Measurements from ENCODE around the gene PSG1. TPM values are rescaled to one million over a fixed set of nuclear protein-coding genes. Genes with fewer than 3 reads are reported as not detected.
"Not testable (repeated sequence)": the region's sequence is repeated elsewhere in the genome, so short reads cannot be mapped to it uniquely, and the experiment has no call there.

The PSG1 gene
- polyA plus RNA-seq, 1 donor, result not detected

DNA sequence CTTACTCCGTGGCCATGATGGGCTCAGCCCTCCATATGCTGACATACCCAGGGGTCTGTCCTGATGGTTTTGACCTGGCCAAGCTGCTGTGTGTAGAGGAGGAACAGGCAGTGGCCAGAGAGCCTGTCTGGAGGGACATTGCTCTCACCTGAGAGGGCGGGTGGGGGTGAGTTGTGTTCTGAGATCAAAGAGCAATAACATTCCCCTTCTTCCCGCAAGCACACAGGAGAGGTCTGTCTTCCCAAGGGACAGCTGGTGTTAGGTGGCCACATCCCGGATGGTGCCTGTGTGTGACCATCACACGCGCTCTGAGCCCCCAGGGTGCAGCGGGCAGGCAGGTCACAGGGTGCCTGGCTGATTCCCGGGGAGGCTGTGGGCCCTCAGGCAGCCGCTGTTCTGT, 1.1 kb upstream of the PSG1 start:
- DNase-seq, result not testable (repeated sequence)

DNA sequence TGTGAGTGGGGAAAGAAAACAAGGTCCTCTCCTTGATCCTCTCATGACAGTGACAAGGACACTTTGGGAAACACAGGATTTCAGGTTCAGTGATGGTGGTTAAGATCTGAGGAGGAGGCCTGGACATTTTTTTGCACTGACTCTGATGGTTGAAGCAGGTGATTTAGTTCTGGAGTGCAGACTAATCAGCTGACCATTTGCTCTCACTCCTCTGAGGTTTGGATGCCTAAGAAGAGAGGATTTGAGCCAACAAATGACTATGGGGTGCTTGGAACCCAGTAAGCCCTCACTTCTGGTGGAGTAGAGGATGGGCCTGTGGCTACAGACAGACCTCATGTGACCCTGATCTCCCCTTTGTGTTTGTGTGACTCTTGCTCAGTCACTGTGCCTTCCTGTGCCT, 2.9 kb downstream of the PSG1 start:
- DNase-seq, result not testable (repeated sequence)

DNA sequence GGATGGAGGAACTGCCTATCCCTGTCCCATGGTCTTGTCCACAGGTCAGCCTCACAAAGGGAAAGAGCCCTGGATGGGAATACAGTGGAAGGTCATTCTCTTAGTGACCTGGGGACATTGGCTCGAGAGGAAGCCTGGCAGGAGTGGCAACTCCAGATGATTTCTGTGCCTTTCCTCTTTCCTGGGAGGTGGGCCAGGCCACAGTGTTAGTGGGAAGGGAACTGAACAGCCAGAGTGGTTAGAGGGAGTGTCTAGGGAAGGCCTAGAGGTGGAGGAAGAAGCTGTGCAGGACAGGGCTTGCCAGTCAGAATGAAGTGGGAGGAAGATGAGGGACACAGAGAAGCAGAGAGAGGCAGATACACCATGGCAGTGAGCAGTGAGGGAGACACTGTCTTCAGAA, 3.6 kb downstream of the PSG1 start:
- not testable (repeated sequence) for DNase-seq

DNA sequence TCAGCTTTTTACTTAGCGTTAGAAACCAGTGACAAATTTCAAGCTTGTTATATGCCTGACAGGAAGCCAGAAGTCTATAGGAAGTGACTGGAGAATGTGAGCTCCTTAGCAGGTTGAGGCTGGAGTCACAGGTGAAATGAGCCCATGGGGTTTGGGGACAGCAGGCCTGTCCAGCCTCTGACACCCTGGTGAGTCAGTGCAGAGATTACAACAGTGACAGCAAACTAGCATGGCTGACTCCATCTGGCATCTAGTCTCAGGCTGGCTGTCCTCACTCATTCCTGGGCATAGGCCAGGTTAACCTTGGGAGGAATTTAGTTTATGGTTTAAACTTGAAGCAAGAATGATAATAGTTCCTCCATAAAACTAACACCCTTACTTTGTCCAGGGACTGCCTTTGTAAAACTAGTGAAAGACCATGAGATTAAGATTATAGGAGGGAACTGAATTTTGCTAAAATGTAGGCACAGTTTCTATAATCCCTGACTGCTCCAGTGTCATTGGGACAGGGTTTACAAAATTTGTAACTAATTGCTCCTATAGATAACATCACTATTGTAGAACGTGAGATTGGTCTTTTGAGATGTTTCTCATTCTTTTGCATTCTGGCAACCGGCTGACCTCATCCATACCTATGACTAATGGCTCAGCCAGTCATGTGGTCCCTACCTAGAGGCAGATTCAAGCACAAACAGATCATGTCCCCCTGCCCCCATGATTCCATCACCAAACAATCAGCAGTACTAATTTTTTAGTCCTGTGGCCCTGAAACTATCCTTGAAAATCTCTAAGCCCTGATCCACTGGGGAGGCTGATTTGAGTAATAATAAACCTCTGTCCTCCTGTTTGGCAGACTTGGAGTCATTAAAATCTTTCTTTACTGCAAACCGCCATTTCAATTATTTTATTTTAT, 4.4 kb downstream of the PSG1 start:
- DNase-seq, result not testable (repeated sequence)

DNA sequence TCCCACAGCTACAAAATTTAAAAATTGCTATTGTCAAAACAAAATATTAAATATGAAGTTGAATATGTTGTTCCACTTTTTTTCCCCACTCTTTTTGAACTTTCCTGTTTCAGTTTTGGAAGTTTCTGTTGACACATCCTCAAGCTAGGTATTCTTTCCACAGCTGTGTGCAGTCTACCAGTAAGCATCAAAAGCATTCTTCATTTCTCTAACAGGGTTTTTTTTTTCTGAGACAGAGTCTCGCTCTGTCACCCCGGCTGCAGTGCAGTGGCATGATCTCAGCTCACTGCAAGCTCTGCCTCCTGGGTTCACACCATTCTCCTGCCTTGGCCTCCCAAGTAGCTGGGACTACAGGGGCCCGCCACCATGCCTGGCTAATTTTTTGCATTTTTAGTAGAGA, 5.4 kb downstream of the PSG1 start:
- DNase-seq, result not testable (repeated sequence)

DNA sequence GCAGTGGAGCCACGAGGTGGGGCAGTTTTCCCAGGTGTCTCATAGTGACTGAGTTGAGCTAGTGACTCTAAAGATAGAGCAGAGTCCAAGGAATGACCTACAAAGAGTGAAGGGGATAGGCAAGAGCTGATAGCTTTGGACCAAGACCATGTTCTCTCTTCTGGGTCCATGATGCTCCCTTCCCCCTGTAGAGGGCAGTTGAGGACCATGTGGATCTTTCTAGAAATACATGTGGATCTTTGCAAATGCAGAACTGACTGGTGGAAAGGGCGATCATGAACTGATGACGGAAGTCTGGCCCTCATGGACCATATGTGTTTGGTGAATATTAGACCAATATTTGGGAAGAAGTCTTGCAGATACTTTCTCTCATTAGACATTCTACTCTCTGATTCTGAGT, 6.9 kb downstream of the PSG1 start:
- no peak for DNase-seq

DNA sequence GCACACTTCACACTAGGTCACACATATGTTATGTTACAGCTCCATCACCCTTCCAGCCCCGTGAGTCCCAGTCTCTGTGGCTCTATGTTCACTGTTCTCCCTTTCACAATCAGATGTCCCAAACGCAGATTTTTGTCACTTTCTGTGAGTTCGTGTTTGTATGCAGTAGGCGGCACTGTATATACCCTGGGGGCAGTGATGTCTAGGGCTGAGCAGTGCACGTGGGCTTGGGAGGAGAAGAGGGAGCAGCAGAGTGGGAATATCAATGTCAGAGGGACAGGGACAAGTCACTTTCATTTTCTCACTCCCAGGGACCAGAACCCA, 22.0 kb downstream of the PSG1 start:
- DNase-seq, result no peak

DNA sequence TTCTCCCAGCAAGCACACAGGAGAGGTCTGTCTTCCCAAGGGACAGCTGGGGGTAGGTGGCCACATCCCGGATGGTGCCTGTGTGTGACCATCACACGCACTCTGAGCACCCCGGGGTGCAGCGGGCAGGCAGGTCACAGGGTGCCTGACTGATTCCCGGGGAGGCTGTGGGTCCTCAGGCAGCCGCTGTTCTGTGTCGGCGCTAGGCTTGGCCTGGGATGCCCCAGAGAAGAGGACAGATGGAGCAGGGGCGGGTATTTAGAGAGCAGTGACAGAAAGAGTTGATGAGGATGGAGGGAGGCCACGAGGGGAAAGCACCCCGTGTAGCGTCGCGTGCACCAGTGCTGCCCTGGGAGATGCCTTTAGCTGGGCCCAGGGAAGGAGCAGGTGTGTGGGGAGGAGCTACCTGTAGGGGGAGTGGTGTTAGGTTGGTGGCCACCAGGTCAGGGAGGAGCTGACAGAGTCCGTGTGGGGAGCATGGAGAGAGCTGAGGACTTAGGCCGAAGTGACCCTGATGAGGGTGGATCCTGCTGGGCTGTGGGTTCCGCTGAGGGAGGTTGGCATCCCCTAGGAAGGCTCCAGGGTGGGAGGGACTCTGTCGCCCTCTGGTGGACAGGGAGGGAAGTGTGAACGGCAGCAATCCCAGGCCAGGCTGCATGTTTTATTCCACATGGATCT, 22.5 kb downstream of the PSG1 start:
- DNase-seq, result not testable (repeated sequence)

DNA sequence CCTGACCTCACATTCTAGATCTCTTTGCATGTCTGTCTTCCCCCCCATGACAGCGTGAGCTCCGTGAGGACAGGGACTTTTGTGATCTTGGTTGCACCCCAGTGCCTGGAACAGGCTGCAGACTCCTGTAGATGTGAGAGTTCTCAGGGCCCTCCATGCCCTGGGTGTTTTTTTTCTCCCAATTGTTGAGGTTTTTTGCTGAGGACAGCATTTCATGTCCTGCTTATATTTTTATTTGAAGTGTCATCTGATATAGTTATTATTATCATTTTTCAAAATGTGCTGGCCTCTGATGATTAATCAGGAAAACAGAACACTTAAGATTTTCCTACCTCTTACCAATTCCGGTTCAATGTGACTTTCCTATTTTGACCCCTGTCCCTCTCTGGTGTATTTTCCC, 24.8 kb downstream of the PSG1 start:
- not testable (repeated sequence) for DNase-seq

DNA sequence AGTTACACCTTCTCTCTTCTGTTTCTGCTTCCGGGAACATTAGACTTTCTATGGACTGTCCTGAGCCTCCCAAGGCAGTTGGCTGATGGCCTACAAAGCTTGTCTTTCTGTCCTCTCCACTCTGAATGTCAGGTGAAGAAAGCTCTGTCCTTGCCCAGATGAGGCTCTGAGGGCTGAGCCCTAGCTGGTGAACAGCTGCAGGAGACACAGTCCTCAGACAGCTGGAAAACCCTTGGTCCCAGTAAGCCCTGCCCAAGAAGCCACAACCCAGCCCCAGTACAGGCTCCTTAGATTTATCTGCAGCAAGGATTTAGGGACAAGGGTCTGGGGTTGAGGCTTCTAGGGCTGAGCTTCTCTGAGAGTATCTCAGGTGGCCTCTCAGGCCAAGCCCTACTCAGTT, 26.3 kb downstream of the PSG1 start:
- DNase-seq, result not testable (repeated sequence)

DNA sequence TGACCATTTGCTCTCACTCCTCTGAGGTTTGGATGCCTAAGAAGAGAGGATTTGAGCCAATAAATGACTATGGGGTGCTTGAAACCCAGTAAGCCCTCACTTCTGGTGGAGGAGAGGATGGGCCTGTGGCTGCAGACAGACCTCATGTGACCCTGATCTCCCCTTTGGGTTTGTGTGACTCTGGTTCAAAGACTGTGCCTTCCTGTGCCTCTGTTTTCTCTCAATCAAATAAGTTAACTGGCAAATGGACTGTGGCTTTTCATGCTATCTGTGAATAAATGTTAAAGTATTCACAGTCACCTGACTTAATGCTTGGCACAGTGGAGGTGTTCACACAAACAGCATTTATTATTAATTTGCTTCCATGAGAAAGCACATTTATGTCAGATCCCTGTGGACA, 26.7 kb downstream of the PSG1 start:
- not testable (repeated sequence) for DNase-seq

DNA sequence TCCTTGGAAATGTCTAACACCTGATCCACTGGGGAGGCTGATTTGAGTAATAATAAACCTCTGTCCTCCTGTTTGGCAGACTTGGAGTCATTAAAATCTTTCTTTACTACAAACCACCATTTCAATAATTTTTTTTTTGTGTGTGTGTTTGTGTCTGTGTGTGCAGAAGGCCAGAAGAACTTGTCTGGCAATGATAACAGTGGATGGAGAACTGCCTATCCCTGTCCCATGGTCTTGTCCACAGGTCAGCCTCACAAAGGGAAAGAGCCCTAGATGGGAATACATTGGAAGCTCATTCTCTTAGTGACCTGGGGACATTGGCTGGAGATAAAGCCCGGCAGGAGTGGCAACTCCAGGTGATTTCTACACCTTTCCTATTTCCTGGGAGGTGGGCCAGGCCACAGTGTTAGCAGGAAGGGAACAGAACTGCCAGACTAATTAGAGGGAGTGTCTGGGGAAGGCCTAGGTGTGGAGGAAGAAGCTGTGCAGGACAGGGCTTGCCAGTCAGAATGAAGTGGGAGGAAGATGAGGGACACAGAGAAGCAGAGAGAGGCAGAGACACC, 27.7 kb downstream of the PSG1 start:
- DNase-seq, result not testable (repeated sequence)

DNA sequence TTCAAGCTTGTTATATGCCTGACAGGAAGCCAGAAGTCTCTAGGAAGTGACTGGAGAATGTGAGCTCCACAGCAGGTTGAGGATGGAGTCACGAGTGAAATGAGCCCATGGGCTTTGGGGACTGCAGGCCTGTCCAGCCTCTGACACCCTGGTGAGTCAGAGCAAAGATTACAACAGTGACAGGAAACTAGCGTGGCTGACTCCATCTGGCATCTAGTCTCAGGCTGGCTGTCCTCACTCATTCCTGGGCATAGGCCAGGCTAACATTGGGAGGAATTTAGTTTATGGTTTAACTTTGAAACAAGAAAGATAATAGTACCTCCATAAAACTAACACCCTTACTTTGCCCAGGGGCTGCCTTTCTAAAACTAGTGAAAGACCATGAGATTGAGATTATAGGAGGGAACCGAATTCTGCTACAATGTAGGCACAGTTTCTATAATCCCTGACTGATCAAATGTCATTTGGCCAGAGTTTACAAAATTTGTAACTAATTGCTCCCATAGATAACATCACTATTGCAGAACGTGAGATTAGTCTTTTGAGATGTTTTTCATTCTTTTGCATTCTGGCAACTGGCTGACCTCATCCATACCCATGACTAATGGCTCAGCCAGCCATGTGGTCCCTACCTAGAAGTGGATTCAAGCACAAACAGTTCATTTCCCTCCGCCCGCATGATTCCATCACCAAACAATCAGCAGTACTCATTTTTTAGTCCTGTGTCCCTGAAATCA, 28.4 kb downstream of the PSG1 start:
- DNase-seq, result no peak

DNA sequence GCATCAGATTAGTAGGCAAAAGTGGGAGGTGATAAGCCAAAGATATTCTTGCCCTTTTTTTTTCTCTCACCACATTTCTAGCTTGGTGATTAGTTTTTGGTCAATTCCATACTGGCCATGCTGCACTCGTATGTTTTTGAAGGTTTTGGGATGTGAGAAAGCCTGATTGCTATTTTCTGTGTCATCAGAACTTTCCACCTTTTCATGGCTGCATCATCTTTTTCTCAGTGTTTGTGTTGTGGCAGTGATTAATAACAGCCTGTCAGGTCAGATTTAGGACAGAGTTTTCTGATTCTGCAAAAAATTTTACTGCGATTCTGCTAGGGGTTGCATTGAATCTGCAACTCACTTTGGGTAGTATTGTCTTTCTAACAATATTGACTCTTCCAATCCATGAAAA, 32.9 kb downstream of the PSG1 start:
- no peak for DNase-seq

DNA sequence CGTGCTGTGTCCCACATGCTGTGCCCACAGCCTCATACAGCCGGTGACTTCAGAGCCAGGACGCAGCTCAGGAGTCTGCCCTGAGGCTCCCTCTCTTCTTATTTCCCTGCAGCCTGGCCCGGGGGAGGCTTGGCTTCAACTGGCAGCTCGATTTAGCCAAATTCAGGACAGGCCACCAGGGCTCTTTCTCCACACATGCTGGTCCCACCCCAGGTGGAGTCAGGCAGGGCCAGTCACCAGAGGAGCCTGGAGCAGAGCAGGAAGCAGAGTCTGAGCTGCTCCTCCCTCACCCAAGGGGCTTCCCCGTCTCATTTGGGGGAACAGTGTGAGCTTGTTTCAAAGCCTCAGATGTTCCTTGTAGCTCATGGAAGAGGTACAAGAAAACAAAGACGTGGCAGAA, 35.9 kb downstream of the PSG1 start:
- not testable (repeated sequence) for DNase-seq

DNA sequence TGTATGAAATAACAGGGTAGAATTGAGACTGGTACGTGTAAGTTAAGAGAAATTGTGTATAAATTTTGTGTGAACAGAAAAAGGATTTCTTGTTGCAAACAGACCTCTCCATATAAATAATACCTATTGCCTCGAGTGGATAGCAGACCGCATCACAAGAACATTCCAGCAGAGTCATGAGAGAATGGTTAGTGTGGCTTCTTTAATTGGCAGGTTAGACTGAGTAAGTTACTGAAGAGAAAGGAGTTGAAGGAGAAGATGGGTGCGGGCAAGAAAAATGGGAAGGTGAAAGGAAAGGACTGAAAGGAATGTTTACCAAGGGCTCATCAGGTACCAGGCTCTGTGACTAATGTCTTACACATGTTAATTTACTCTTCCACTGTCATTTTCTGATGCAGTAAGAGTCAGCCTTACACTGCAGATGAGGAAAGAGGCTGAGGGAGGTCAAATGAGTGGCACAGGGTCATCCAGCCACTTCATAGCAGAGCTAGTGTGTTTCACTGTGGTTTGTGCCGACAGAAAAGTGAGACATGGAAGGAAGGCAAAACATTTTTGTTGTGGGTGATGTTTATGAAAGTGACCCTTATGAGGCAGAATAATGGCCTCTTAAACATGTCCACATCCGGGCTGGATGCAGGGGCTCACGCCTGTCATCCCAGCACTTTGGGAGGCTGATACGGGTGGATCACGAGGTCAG, 46.6 kb downstream of the PSG1 start:
- not testable (repeated sequence) for DNase-seq

DNA sequence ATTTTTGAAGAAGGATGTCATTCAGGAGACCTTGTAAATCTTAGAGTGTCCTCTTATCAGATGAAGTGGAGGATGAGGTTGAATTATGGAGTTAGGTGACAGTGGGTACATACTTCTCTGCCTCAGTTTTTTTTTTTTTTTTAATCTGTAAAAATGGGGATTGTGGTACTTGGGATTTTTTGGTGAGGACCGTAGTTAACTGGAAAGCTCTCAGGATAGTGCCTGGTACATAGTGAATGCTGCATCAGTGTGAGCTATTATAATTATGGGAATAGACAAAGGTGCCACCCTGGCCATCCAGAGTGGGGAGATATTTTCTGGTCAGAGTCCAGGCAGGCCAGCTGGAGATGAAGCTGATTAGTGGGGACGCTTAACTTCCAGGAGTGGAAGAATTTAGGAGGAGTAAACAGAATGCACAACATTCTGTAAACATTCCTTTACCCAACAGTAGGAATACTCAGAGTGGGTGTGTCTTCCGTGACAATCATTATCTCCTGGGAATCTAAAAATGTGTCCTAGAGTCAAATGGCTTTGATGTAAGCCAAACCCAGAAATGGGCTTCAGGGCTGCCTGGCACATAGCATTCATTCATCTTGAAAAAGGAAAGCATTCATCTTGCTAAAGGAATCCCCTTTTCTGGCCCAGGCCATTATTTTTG, 47.4 kb downstream of the PSG1 start:
- not testable (repeated sequence) for DNase-seq

DNA sequence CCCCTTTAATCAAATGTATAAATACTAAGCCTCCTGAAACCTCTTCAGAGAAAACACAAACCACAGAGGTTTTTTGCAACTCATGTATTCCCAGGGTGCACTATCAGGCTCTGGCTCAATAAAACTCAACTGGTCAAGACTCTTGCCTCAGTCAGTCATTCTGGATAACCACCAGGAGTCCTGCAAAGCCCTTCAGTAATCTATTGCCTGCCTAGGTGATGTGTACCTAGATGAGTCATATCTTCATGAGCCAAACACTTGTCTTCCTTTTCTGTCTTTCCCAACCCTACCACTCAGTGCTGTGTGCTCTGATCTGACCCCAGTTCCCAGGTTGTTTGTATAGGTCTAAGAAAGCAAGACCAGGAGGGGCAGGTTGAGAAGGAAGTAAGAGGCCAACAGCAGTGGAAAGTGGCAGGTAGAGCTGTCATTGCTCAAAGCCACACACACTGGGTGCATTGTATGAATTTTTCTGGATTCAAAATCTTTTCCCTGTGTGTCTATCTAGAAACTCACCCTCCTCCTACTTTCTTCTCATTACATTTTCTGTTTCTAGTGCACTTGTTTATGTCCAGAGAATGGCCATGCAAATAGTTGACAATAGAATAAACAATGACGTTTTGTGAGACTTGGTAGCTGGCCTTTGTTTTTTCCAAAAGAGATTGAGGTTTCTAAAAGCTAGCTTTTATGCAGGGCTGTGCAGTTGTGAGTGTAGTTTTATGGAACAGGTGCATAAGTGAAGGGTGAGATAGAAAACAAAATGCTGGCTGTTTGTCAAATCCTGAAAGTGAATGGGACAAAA, 48.1 kb downstream of the PSG1 start:
- DNase-seq, result no peak

DNA sequence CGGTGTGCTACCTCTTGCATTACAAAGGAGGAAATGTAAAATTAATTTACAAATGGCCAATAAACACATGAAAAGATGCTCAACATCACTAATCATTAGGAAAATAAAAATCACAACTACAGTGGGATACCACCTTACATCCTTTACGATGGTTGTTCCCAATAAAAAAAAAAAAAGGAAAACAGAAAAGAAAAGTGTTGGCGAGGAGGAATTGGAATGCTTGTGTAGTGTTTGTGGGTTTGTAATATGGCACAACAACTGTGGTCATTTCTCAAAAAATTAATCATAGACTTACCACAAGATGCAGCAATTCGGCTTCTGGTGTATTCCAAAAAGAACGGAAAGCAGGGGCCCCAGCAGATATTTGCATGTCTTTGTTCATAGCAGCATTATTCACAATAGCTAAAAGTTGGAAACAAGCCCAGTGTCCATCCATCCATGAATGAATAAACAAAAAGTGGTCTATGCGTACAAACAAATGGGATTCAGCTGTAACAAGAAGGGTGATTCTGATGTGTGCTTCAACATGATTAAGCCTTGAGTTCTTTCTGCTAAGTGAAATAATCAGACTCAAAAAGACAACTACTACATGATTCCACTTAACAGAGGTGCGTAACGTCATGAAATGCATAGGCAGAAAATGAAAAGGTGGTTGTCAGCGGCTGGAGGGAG, 58.1 kb downstream of the PSG1 start:
- DNase-seq, result not testable (repeated sequence)

DNA sequence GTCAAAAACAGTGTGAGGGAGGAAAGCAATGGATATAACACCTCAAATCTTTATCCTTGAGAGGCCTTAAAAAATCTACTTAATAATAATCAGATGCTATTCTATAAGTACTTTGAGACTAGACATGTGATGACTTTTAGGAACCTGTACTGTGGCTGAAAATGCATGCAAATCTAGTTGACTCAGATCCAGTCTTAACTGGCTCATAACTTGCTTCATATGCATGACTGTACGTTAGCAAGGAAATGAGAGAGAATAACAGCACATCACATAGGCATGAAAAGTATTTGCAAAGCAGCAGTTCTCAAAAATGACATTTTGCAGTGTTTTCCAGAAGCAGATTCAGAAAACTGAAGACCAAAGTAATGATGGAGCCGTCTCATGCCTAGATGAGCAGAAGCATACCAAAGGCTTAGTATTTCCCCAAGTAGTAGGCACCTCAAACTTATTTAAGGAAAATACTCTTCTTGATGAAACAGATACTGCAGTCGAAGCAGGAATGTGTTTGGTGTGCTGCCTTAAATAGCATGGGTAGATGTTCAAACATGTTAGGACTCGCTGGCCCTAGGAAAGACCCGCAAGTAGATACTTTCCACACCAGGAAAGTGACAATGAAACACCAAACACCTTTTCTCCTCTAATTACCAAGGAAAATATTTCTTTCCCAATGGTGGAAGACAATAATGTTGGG, 59.4 kb downstream of the PSG1 start:
- DNase-seq, result not testable (repeated sequence)

All from hindlimb muscle (tissue), 1 donor.